Skin of body (tissue), 2 donors: Measurements from ENCODE around the gene GALNT16. TPM values are rescaled to one million over a fixed set of nuclear protein-coding genes. Genes with fewer than 3 reads are reported as not detected.
"Not testable (repeated sequence)": the region's sequence is repeated elsewhere in the genome, so short reads cannot be mapped to it uniquely, and the experiment has no call there.

Source experiments
- DNase-seq: peaks from one replicate; lab custom pipeline; 2025; lab: John Stamatoyannopoulos, UW
- total RNA-seq: library from RNA; depleted of rRNA; stranded (reverse); fragments of >200 nt; gene quantifications from one replicate; pipeline ENCODE4 v1.2.3, GENCODE V29; 2014

Gene GALNT16
- total RNA-seq, 1 donor from 2014 or later, result 18.1 TPM

- DNase-seq, result no peak
Measured at GRCh38 chr14:69259168-69259526, 811 bp upstream of the GALNT16 start.

DNA sequence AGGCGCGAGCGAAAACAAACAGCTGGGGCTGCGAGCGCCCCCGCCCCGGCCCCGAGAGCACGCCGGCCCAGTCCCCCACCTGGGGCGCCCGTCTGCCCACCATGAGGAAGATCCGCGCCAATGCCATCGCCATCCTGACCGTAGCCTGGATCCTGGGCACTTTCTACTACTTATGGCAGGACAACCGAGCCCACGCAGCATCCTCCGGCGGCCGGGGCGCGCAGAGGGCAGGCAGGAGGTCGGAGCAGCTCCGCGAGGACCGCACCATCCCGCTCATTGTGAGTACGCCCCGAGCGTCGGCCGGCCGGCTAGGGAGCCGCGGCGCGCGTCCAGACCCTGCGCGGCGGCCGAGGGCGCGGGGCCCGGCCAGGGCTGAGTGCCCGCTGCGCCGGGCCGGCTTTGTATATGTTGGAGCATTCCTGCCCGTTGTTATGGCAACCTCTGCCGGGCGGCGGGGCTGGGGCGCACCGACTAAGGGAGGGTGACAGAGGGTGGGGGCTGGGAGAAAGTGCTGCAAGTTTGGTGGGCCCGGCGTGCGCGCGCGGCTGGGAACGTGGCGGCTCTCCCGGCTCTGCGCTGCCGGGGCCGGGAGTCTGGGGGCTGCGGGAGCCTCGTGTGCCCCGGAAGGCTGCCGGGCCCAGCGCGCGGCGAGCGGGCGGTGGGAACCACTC is 367 bp downstream of the GALNT16 start:
- no peak for DNase-seq

DNA sequence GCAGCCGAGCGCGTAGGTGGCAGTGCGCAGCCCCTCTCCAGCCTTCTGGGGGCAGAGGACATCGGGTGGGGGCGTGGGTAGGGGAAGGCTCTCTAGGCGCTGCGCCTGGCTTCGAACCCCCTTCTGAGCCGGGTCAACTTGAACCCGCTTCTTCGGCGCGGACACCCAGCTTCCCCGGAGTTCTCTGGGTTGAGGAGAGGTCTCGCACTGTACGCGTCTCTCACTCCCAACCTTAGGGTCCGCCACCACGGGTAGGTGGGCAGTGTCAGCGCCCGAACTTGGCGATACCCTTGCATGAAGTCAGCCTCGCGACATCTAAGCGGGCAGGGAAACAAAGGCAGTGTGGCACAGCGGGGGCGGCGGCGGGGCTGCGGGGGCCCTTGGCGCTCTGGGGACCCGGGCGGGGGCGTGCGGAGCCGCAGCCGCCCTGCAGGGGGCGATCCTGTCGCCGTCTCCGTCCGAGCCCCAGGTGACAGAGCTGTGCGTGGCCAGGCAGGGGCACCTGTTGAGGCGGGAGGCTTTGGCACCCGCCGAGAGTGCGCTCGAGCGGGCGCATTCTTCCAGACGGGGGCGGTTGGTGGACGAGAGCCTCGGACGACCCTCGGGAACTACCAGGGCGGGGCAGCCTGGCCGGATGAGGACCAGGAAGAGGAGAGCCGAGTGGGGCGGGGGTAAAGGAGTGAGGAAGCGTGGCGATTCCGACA is 1.1 kb downstream of the GALNT16 start:
- DNase-seq, result peak; percentile 5

- DNase-seq, result no peak
Measured at GRCh38 chr14:69261761-69262331, 1.9 kb downstream of the GALNT16 start.

GRCh38 chr14:69262516-69262915 is 2.6 kb downstream of the GALNT16 start:
- no peak for DNase-seq

DNA sequence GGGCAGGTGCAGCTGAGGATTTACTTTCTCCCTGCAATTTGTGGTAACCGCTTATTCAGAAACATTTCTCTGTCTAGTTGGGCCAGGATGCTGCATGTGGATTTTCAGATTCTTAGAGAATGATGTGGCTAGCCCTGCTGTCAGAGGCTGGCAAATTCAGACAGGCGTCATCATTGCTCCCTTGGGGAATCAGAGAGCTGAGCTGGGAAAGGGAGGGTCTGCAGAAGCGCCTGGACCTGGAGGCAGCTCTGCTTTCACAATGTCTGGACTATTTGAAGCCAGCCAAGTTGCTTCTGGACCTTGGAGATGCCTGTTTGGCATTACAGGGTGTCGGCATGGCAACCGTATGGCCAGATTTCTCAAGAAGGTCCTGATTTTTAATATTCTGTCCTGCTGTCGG is 3.4 kb downstream of the GALNT16 start:
- peak; percentile 83 for DNase-seq

GRCh38 chr14:69263771-69264170 is 3.8 kb downstream of the GALNT16 start:
- no peak for DNase-seq

DNA sequence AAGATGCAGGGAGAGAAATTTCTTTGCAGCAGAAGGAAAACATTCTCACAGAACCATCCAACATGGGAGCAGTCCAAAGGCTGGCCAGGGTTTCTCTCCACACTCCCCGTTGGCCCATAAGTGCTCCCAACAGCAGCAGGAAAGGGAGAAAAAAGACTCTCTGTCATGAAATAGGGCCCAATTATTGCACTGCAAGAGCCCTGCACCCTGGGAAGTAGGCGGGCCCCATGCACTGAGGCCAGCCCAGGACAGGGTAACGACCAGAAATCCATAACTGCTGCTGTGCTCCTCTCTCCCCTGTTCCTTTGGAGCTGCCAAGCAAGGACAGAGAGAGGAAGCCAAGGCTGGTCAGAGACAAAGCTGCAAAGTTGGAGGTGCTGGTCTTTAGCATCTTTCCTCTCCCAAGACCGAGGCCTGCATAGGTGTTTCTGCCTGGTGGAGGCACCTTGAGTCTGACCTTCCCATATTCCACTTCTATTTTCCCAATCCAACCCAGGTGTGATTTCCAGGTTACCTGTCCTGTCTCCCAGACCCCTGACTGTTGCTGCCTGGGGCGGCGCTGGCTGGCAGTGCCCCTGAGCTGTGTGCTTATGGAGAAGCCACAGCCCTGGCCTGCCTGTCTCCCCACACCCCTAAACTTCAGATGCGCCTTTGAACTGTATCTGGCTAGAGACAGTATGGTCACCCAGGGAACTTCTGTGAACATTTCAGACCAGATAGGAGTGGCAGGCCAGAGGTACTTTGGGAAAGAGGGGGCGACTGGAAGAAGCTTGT is 6.8 kb downstream of the GALNT16 start:
- no peak for DNase-seq

GRCh38 chr14:69267492-69267891 is 7.5 kb downstream of the GALNT16 start:
- no peak for DNase-seq

DNA sequence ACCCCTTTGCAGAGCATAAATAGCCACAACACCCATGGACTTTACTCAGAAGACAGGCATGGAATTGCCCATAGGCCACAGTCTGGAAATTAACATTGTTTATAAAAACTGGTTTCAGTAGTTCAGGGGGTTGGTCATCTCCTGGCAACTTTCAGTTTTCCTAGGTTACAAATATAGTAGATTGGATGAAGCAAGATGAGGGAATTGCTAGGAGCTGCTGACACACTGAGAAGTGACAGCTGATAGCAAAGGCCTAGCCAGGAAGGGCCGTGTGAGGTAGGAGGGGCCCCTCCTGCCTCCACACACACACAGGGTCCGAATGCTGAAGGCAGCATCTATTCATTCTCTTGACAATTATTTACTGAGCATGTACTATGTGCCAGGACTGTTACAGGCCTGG is 8.3 kb downstream of the GALNT16 start:
- no peak for DNase-seq

GRCh38 chr14:69268763-69269162 is 8.8 kb downstream of the GALNT16 start:
- DNase-seq, result no peak

- no peak for DNase-seq
Measured at GRCh38 chr14:69269381-69269780, 9.4 kb downstream of the GALNT16 start.

GRCh38 chr14:69270097-69270496 is 10.1 kb downstream of the GALNT16 start:
- DNase-seq, result no peak

DNA sequence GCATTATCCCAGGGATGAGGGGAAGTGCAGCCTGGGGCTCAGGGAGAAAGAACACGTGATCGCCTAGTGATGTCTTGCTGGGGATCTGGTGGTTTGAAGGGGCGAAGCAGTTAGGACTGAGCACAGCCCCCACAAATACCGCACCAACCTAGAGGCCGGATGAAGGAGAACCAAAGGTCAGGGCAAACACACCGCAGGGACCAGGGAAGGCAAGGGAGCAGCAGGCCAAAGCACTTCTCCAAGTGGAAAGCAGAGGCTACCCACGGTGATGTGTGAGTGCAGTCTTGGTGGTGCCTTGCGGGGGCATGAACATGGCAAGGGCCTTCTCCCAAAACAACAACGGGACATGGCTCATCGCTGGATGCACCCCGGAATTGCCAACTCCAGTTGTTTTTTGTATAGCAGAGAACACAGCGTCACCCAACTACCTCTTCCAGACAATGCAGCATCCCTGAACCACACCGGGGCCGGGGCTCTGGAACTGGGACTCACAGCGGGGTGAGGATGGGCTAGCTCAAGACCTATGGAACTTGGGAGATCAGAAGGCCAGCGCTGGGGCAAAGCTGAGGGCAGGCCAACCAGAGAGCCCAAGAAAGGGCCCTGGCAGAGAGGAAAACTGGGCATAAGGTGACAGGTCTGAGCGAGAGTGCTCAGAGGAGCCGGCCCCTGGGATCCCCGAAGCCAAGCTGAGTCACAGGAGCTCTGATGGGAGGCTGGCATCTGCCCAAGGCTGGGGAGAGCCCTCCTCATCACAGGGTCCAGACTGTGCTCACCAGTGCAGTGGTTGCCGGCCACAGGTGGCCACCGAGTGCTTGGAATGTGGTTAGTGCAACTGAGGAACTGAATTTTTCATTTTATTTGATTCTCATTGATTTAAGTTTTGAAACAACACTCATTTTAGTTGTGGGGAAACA is 11.1 kb downstream of the GALNT16 start:
- no peak for DNase-seq

DNA sequence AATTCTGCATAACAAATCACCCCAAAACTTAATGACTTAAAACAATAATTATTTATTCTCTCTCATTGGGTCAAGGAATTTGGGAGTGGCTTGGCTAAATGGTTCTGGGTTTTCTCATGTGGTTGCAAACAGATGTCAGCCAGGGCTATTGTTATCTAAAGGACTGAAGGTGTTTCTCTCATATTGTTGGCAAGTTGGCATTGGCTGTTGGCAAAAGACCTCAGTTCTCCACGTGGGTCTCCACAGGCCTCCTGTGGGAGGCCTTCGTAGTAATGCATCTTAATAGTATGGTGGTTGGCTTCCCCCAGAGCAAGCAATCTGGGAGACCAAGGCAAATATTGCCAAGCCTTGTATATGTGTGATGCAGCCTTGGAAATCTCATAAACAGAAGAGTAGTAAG is 14.4 kb downstream of the GALNT16 start:
- no peak for DNase-seq

GRCh38 chr14:69275331-69275730 is 15.4 kb downstream of the GALNT16 start:
- no peak for DNase-seq

DNA sequence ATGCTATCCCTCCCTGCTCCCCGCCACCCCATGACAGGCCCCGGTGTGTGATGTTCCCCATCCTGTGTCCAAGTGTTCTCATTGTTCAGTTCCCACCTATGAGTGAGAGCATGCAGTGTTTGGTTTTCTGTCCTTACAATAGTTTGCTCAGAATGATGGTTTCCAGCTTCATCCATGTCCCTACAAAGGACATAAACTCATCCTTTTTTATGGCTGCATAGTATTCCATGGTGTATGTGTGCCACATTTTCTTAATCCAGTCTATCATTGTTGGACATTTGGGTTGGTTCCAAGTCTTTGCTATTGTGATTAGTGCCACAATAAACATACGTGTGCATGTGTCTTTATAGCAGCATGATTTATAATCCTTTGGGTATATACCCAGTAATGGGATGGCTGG is 17.4 kb downstream of the GALNT16 start:
- DNase-seq, result not testable (repeated sequence)

DNA sequence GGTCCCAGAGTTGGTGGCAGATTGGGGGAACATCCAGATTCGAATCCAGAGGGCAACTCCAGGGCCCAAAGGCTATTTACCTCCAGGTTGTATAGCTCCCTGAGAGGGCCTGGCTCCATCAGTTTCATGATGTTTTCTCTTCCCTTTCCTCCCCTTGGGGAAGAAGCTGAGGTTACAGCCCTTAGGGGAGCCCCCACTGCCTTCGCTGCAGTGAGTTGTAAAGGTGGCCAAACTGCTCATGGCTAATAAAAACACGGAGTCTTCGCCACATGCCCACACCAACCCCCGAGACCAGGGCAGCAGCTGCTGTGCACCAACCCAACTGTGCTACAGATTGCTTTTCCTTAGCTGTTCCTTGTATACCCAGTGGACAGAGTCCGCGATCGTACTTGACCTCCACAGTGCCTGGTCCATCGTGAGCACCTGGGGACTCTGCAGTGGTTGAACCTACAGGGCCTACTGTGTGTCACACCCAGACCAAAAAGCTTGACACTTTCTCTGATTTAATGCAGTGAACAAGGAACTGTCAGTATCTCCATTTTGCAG is 20.9 kb downstream of the GALNT16 start:
- DNase-seq, result no peak

DNA sequence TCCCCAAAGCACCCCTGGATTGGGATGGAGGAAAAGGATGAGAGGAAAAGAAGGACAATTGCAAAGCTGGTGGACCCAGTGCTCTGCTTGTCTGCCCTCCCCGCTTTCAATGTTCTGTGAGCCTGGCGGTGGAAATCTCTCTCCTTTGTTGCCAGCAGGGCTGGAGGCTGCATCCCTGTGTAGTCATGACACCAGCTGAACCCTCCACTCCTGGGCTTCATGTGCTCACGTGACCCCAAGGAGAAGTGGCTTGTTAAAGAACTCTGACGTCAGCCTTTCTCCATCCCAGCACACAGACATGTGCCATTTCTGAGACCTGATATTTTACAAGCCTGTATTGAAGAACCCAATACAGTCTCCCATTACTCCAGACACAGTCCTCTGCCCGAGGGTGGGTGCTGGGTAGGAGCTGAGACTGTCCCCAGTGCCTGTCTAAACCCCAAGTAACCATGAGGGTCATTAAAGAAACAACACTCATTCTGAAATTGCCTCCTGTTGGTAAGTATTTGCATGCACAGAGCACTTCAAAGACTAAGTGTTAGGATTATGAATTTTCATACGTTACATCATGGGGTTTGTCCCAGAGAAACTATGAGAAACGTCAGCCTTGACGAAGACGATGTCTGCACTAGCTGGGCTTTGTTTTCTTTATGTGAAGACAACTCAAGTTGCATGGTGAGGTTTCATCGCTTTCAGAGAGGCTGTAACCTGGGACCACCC is 21.7 kb downstream of the GALNT16 start:
- no peak for DNase-seq

GRCh38 chr14:69282448-69282847 is 22.5 kb downstream of the GALNT16 start:
- no peak for DNase-seq
